RWPE2 (cell line): Measurements from ENCODE around the gene RBM20.

Source experiments
- ATAC-seq: fragments of 200-7000 bp; cut with Tn5 transposase; 3 replicates; pipeline ENCODE4 v1.9.1; 2021; ENCODE audit warnings: low read depth
- DNase-seq: peaks from one replicate; pipeline ENCODE4 v3.0.0-alpha.2; 2020; ENCODE audit warnings: low spot score
- H3K27ac ChIP-seq: fragments of 450-650 bp; 2 replicates; pipeline ENCODE4 v1.5.1; 2017; ENCODE audit warnings: mild to moderate bottlenecking; ENCODE audit not compliant: poor library complexity, severe bottlenecking
- H3K27me3 ChIP-seq: fragments of 250-450 bp; sonication (Bioruptor Pico); 2 replicates; pipeline ENCODE4 v1.5.1; 2021; ENCODE audit warnings: mild to moderate bottlenecking, moderate library complexity; ENCODE audit not compliant: insufficient read depth, poor library complexity, severe bottlenecking
- H3K36me3 ChIP-seq: fragments of 250-450 bp; sonication (Bioruptor Pico); 2 replicates; pipeline ENCODE4 v1.5.1; 2020; ENCODE audit warnings: low read depth, mild to moderate bottlenecking, moderate library complexity
- H3K4me1 ChIP-seq: fragments of 250-450 bp; sonication (Bioruptor Pico); 2 replicates; pipeline ENCODE4 v1.5.1; 2021; ENCODE audit warnings: mild to moderate bottlenecking, moderate library complexity; ENCODE audit not compliant: insufficient read depth, poor library complexity, severe bottlenecking
- H3K4me3 ChIP-seq: fragments of 250-450 bp; sonication (Bioruptor Pico); 2 replicates; pipeline ENCODE4 v1.5.1; 2021; ENCODE audit warnings: mild to moderate bottlenecking, moderate library complexity; ENCODE audit not compliant: severe bottlenecking
- H3K9me3 ChIP-seq: fragments of 250-450 bp; sonication (Bioruptor Pico); 2 replicates; pipeline ENCODE4 v1.5.1; 2021; ENCODE audit warnings: mild to moderate bottlenecking, moderate library complexity; ENCODE audit not compliant: severe bottlenecking
- CTCF ChIP-seq: fragments of 450-650 bp; IDR thresholded peaks from one replicate; pipeline ENCODE4 v1.5.1; 2017; ENCODE audit warnings: mild to moderate bottlenecking, moderate library complexity; ENCODE audit not compliant: poor library complexity, severe bottlenecking

The RBM20 gene

DNA sequence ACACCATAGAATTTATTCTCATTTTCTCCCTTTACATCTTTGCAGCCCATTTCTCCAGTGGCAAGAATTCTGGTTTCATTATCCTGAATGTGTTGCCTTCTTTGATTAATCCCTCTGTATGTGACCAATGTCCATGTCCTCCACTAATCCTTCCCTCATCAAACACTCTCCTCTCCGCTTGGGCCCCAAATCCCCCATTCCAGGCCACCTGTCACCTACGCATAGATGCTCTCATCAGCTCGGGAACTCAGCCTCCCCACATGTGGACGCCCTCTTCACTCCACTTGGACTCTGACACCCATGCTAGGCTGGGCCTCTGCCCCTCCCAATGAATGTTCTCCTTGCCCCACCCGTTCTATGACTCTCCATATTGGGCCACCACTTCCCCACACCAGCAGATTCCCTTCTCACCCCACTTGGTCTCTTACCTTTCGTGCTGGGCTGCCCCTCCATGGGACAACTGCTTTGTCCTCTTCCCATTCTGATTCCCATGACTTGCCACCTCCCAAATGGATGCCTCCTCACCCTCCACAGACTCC is 18.7 kb upstream of the RBM20 start:
- no peak overlapping the region for H3K4me3 ChIP-seq
- H3K4me1 ChIP-seq, result peaks cover 10% of the 10 kb centered on the region
- ATAC-seq, result no peak
- no peak for DNase-seq
- no peaks in the 10 kb centered on the region for H3K9me3 ChIP-seq
- no peaks in the 10 kb centered on the region for H3K36me3 ChIP-seq
- TF ChIP-seq CTCF, result no peak
- no peak overlapping the region for H3K27ac ChIP-seq
- H3K27me3 ChIP-seq, result no peaks in the 10 kb centered on the region

DNA sequence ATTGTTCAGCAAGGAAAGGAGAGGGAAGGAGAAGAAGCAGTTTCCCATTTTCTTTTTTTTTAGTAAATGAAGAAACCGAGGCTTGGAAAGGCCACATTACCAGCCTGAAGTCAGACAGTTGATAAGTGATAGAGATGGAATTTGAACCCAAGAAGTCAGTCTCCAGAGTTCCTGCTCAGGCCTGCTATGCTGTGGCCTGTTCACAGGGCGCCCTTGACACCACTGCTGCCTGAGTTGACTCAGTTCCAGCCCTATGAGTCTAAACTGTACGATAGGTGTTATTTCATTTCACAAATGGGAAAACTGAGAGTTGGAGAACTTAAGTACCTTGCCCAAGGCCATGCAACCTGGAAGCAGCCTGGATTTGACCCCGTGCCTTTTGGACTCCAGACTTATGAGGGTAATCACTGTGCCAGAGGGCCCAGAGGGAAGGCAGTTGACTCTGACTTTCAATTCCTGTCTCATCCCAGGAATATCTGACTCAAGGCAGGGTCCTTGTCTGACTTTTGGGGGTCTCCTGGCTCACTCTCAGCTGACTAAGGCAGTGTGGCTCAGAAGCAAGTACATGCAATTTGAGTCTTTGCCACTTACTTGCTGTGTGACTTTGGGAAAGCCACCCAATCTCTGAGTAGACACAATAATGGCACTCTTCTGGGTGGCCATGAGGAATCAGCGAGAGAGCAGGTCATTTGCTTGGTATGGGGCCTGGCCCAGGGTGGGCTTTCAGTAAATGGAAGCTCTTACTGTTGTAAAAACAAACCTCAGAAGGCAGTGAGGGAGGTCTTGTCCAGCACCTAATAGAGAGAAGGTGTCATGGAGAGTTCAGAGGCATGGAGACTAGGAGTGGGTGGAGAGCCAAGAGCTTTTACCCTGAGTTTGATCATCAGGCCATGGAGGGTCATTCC is 17.9 kb upstream of the RBM20 start:
- ATAC-seq (no peak), DNase-seq (no peak)
- H3K36me3 ChIP-seq, result no peaks in the 10 kb centered on the region
- TF ChIP-seq CTCF, result no peak
- H3K27ac ChIP-seq, result no peak overlapping the region
- no peaks in the 10 kb centered on the region for H3K27me3 ChIP-seq
- H3K9me3 ChIP-seq, result no peaks in the 10 kb centered on the region
- H3K4me1 ChIP-seq, result peaks cover 12% of the 10 kb centered on the region
- H3K4me3 ChIP-seq, result no peak overlapping the region

DNA sequence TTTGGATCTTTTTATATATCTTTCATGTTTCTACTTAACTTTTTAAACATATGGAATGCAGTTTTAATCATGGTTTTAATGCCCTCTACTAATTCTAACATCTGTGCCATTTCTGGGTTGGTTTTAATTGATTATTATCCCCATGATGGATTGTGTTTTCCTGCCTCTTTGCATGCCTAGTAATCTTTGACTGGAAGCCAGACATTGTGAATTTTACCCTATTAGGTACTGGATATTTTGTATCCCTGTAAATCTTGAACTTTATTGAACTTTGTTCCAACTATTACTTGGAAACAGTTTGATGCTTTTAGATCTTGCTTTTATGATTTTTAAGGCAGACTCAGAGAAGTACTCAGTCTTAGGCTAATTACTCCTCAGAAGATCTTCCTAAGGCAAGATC is 16.0 kb upstream of the RBM20 start:
- H3K36me3 ChIP-seq, result no peaks in the 10 kb centered on the region
- H3K4me3 ChIP-seq, result no peak overlapping the region
- ATAC-seq (no peak), DNase-seq (no peak)
- no peaks in the 10 kb centered on the region for H3K9me3 ChIP-seq
- H3K4me1 ChIP-seq, result peaks cover 21% of the 10 kb centered on the region
- no peaks in the 10 kb centered on the region for H3K27me3 ChIP-seq
- no peak overlapping the region for H3K27ac ChIP-seq
- TF ChIP-seq CTCF, result no peak

DNA sequence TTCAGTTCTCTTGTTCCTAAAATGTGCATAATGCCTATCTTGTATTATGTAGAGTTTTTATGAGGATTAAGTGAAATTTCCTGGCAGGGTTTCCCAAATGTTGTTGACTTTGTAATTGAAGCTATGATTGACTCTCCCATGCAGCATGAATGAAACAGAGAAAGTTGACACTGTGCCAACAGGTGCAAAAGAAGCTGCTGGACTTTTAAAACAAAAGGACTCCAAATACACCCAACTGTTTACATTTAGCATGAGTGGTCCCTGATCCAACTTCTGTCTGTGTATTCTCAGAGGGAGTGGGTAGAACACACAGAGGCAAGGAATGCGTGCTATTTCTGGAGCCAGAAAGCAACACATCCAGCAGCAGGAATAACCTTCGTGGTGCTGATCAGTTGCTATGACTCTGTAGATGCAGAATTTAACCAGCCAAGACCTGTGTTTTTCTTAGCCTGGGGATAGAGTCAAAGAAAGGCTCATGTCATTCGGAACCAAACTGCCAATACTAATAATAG is 14.4 kb upstream of the RBM20 start:
- ATAC-seq (peak; percentile 93), DNase-seq (peak; percentile 66)
- Histone ChIP-seq H3K27me3 (no peaks in the 10 kb centered on the region), H3K4me3 (no peak overlapping the region), H3K4me1 (peaks cover 22% of the 10 kb centered on the region), H3K9me3 (no peaks in the 10 kb centered on the region), H3K36me3 (no peaks in the 10 kb centered on the region), H3K27ac (peak overlapping the region; percentile 29)
- no peak for TF ChIP-seq CTCF
